Measurements from ENCODE around the gene PLCH2. TPM values are rescaled to one million over a fixed set of nuclear protein-coding genes. Genes with fewer than 3 reads are reported as not detected.

PLCH2 gene
- total and polyA plus RNA-seq, 2 of the 13 experiments (the other 11 are each of a cell fraction or from before 2014, with no cell fraction given), result 0.15 to 0.67 TPM

DNA sequence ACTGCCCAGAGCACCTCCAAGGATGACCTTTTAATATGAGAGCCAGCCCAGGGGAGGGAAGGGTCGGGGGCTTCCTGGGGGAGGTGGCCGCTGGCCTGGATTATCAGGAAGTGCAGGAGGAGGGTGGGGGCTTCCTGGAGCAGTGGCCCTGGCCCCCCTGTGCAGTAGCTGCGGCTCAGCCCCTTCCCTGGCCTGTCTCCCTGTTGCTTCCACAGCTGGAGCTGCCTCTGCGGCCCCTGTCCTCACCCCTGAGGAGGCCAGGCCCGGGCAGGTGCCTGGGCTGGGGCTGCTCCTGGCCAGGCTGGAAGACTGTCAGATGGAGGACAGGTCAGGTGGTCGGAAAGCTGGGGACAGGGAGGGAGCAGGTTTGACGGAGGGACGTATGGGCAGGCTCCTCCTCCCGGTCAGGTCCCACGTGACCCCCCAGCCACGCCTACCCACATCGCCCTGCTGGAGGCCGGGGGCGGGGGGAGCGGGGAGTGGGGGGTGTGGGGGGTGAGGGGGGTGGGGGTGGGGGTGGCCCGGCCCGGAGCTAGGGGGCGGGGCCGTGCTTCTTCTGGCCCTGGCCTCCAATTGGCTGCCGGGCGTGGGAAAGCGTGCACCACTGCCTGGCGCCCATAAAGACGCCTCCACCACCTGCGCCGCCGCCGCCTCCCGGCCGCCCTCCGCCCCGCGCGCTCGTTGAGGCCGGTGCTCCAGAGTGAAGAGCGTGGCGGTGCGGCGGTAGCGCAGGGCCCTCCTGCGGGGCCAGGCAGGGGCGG lies 69.8 kb downstream of the PLCH2 start (continued):
- TF ChIP-seq, protein P1, sequence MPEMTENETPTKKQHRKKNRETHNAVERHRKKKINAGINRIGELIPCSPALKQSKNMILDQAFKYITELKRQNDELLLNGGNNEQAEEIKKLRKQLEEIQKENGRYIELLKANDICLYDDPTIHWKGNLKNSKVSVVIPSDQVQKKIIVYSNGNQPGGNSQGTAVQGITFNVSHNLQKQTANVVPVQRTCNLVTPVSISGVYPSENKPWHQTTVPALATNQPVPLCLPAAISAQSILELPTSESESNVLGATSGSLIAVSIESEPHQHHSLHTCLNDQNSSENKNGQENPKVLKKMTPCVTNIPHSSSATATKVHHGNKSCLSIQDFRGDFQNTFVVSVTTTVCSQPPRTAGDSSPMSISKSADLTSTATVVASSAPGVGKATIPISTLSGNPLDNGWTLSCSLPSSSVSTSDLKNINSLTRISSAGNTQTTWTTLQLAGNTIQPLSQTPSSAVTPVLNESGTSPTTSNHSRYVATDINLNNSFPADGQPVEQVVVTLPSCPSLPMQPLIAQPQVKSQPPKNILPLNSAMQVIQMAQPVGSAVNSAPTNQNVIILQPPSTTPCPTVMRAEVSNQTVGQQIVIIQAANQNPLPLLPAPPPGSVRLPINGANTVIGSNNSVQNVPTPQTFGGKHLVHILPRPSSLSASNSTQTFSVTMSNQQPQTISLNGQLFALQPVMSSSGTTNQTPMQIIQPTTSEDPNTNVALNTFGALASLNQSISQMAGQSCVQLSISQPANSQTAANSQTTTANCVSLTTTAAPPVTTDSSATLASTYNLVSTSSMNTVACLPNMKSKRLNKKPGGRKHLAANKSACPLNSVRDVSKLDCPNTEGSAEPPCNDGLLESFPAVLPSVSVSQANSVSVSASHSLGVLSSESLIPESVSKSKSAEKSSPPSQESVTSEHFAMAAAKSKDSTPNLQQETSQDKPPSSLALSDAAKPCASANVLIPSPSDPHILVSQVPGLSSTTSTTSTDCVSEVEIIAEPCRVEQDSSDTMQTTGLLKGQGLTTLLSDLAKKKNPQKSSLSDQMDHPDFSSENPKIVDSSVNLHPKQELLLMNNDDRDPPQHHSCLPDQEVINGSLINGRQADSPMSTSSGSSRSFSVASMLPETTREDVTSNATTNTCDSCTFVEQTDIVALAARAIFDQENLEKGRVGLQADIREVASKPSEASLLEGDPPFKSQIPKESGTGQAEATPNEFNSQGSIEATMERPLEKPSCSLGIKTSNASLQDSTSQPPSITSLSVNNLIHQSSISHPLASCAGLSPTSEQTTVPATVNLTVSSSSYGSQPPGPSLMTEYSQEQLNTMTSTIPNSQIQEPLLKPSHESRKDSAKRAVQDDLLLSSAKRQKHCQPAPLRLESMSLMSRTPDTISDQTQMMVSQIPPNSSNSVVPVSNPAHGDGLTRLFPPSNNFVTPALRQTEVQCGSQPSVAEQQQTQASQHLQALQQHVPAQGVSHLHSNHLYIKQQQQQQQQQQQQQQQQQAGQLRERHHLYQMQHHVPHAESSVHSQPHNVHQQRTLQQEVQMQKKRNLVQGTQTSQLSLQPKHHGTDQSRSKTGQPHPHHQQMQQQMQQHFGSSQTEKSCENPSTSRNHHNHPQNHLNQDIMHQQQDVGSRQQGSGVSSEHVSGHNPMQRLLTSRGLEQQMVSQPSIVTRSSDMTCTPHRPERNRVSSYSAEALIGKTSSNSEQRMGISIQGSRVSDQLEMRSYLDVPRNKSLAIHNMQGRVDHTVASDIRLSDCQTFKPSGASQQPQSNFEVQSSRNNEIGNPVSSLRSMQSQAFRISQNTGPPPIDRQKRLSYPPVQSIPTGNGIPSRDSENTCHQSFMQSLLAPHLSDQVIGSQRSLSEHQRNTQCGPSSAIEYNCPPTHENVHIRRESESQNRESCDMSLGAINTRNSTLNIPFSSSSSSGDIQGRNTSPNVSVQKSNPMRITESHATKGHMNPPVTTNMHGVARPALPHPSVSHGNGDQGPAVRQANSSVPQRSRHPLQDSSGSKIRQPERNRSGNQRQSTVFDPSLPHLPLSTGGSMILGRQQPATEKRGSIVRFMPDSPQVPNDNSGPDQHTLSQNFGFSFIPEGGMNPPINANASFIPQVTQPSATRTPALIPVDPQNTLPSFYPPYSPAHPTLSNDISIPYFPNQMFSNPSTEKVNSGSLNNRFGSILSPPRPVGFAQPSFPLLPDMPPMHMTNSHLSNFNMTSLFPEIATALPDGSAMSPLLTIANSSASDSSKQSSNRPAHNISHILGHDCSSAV (CRISPR knock-in tag; IDR thresholded peaks at IDR 0.05; ENCODE audit: borderline replicate concordance), result no peak
- 0 out of 2 replicates have a peak, but pooled peaks have one; percentile 30 for TF ChIP-seq ZFP90 (CRISPR knock-in tag; IDR thresholded peaks at IDR 0.05; ENCODE audit: borderline replicate concordance)
- no peak for TF ChIP-seq NR1H2 (CRISPR knock-in tag; IDR thresholded peaks at IDR 0.05; ENCODE audit: borderline replicate concordance, low read depth)
- no peak for TF ChIP-seq ZFP1 (CRISPR knock-in tag; IDR thresholded peaks at IDR 0.05)
- TF ChIP-seq, protein P2, sequence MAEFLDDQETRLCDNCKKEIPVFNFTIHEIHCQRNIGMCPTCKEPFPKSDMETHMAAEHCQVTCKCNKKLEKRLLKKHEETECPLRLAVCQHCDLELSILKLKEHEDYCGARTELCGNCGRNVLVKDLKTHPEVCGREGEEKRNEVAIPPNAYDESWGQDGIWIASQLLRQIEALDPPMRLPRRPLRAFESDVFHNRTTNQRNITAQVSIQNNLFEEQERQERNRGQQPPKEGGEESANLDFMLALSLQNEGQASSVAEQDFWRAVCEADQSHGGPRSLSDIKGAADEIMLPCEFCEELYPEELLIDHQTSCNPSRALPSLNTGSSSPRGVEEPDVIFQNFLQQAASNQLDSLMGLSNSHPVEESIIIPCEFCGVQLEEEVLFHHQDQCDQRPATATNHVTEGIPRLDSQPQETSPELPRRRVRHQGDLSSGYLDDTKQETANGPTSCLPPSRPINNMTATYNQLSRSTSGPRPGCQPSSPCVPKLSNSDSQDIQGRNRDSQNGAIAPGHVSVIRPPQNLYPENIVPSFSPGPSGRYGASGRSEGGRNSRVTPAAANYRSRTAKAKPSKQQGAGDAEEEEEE (CRISPR knock-in tag; IDR thresholded peaks at IDR 0.05; ENCODE audit: borderline replicate concordance), result no peak
- no peak for TF ChIP-seq MAFK (conservative IDR thresholded peaks at IDR 0.05 in 1 of 2, IDR thresholded peaks at IDR 0.05 in 1 of 2; ENCODE audit: low read length in 2 of 2)
- TF ChIP-seq, protein P3, sequence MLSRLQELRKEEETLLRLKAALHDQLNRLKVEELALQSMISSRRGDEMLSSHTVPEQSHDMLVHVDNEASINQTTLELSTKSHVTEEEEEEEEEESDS (CRISPR knock-in tag; IDR thresholded peaks at IDR 0.05; ENCODE audit: borderline replicate concordance), result no peak
- TF ChIP-seq FOXC1 (CRISPR knock-in tag; IDR thresholded peaks at IDR 0.05; ENCODE audit: borderline replicate concordance), result peak; percentile 38; the same call in 1 of the 2 replicates
- TF ChIP-seq, protein P4, sequence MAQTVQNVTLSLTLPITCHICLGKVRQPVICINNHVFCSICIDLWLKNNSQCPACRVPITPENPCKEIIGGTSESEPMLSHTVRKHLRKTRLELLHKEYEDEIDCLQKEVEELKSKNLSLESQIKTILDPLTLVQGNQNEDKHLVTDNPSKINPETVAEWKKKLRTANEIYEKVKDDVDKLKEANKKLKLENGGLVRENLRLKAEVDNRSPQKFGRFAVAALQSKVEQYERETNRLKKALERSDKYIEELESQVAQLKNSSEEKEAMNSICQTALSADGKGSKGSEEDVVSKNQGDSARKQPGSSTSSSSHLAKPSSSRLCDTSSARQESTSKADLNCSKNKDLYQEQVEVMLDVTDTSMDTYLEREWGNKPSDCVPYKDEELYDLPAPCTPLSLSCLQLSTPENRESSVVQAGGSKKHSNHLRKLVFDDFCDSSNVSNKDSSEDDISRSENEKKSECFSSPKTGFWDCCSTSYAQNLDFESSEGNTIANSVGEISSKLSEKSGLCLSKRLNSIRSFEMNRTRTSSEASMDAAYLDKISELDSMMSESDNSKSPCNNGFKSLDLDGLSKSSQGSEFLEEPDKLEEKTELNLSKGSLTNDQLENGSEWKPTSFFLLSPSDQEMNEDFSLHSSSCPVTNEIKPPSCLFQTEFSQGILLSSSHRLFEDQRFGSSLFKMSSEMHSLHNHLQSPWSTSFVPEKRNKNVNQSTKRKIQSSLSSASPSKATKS (CRISPR knock-in tag; IDR thresholded peaks at IDR 0.05), result no peak
- no peak for TF ChIP-seq ZNF543 (CRISPR knock-in tag; IDR thresholded peaks at IDR 0.05)
- peak; percentile 61; the same call in 1 of the 2 replicates for TF ChIP-seq GATA4 (IDR thresholded peaks at IDR 0.05; ENCODE audit: borderline replicate concordance, low read depth)
- TF ChIP-seq TSC22D2 (CRISPR knock-in tag; IDR thresholded peaks at IDR 0.05; ENCODE audit: borderline replicate concordance), result no peak
- TF ChIP-seq RXRA (CRISPR knock-in tag; IDR thresholded peaks at IDR 0.05), result no peak

All from HepG2 (cell line).